SJCRH30 (cell line): ENCODE results near the gene EIF3A. TPM values are rescaled to one million over a fixed set of nuclear protein-coding genes. Genes with fewer than 3 reads are reported as not detected.
"Not testable (repeated sequence)": the region's sequence is repeated elsewhere in the genome, so short reads cannot be mapped to it uniquely, and the experiment has no call there.

Experiments used
- DNase-seq, 2 experiments: peaks; one replicate each; pipeline ENCODE4 v3.0.0-alpha.2; 2015 to 2020
- H3K27ac ChIP-seq: fragments of 250-450 bp; sonication (Bioruptor Pico); 2 replicates; pipeline ENCODE4 v1.5.1; 2020; ENCODE audit warnings: mild to moderate bottlenecking, moderate library complexity
- H3K27me3 ChIP-seq: fragments of 250-450 bp; sonication (Bioruptor Pico); 2 replicates; pipeline ENCODE4 v1.5.1; 2020; ENCODE audit warnings: mild to moderate bottlenecking, moderate library complexity
- H3K36me3 ChIP-seq: fragments of 250-450 bp; sonication (Bioruptor Pico); 2 replicates; pipeline ENCODE4 v1.5.1; 2020; ENCODE audit warnings: mild to moderate bottlenecking, moderate library complexity
- H3K4me1 ChIP-seq: fragments of 250-450 bp; sonication (Bioruptor Pico); 2 replicates; pipeline ENCODE4 v1.5.1; 2020; ENCODE audit warnings: mild to moderate bottlenecking, moderate library complexity
- H3K4me3 ChIP-seq: fragments of 250-450 bp; sonication (Bioruptor Pico); 2 replicates; pipeline ENCODE4 v1.5.1; 2020; ENCODE audit warnings: mild to moderate bottlenecking, moderate library complexity
- H3K9me3 ChIP-seq: fragments of 250-450 bp; sonication (Bioruptor Pico); replicated peaks from 2 replicates; pipeline ENCODE4 v1.5.1; 2020; ENCODE audit warnings: mild to moderate bottlenecking, moderate library complexity
- total RNA-seq: library from RNA; depleted of rRNA; stranded (reverse); fragments of >200 nt; shearing (Covaris generic); gene quantifications from 2 replicates; pipeline ENCODE4 v1.2.3, GENCODE V29; 2014; rRNA removed

The EIF3A gene, protein sequence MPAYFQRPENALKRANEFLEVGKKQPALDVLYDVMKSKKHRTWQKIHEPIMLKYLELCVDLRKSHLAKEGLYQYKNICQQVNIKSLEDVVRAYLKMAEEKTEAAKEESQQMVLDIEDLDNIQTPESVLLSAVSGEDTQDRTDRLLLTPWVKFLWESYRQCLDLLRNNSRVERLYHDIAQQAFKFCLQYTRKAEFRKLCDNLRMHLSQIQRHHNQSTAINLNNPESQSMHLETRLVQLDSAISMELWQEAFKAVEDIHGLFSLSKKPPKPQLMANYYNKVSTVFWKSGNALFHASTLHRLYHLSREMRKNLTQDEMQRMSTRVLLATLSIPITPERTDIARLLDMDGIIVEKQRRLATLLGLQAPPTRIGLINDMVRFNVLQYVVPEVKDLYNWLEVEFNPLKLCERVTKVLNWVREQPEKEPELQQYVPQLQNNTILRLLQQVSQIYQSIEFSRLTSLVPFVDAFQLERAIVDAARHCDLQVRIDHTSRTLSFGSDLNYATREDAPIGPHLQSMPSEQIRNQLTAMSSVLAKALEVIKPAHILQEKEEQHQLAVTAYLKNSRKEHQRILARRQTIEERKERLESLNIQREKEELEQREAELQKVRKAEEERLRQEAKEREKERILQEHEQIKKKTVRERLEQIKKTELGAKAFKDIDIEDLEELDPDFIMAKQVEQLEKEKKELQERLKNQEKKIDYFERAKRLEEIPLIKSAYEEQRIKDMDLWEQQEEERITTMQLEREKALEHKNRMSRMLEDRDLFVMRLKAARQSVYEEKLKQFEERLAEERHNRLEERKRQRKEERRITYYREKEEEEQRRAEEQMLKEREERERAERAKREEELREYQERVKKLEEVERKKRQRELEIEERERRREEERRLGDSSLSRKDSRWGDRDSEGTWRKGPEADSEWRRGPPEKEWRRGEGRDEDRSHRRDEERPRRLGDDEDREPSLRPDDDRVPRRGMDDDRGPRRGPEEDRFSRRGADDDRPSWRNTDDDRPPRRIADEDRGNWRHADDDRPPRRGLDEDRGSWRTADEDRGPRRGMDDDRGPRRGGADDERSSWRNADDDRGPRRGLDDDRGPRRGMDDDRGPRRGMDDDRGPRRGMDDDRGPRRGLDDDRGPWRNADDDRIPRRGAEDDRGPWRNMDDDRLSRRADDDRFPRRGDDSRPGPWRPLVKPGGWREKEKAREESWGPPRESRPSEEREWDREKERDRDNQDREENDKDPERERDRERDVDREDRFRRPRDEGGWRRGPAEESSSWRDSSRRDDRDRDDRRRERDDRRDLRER (N-terminal part only)
- total RNA-seq = 170 and 192 TPM in 2 replicates

DNA sequence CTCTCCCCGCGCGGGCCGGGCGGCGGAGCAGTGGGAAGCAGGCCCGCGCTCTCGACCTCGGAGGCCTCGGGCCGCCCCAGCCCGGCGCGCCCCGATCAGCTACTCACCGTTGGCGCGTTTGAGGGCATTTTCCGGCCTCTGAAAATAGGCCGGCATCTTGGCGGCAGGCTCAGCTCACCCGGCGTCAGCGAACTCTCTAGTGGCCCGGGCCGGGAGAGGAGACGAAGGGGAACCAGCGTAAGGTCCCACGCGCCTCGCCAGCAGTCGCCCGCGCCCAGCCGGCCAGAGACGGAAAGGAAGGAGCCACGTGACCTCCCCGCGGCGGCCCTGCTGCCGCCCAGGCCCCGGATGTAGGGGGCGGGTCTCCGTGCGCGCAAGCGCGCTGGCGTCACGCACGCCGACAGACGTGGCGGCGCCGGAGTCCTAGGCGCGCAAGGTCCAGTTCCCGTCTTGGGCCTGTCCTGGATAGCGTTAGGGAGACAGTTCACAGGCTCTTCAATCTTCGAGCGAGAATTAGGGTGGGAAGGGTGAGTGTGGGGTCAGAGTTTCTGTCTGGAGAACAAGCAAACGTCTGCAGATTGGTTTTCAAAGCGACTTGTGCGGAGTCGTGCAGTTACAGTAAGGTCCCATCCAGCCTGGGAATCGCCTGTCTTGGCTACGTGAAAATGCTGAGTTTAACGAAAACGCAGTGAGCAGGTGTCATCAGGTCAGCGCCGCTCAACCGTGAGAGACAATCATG, at the start of gene EIF3A:
EIF3A (minus strand) TSS at position 297 of the 739 bp plus-strand sequence; CDS start at position 156, 141 bp downstream.
- Histone ChIP-seq H3K36me3 (peaks cover 26% of the 10 kb centered on the region), H3K9me3 (no peaks in the 10 kb centered on the region), H3K4me1 (0 out of 2 replicates have a peak, but pooled peaks cover 2% of the 10 kb centered on the region), H3K27me3 (no peaks in the 10 kb centered on the region), H3K27ac (peak within 1 kb of the TSS; percentile 94), H3K4me3 (peak within 1 kb of the TSS; percentile 94)
- peak; percentile 91 to 92 for DNase-seq

DNA sequence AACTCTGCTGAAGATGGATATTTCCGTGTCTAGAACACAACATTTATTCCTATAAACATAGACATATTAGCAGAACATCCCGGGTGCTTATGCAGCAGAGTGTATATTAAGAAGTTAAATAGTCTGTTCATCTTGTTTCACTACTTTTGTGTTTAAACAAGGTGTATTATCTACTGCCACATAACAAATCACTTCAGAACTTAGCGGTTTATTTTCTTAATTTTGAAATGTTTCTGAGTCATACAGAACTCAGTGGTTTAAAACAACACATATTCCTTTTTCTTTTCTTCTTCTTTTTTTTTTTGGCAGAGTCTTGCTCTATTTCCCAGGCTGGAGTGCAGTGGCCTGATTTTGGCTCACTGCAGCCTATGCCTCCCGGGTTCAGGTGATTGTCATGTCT, 49.1 kb upstream of the EIF3A start:
- H3K36me3 ChIP-seq = peaks cover 38% of the 10 kb centered on the region
- DNase-seq = no peak
- no peaks in the 10 kb centered on the region for H3K4me1 ChIP-seq
- H3K9me3 ChIP-seq = no peaks in the 10 kb centered on the region
- H3K4me3 ChIP-seq = no peak overlapping the region
- H3K27me3 ChIP-seq = no peaks in the 10 kb centered on the region
- no peak overlapping the region for H3K27ac ChIP-seq

DNA sequence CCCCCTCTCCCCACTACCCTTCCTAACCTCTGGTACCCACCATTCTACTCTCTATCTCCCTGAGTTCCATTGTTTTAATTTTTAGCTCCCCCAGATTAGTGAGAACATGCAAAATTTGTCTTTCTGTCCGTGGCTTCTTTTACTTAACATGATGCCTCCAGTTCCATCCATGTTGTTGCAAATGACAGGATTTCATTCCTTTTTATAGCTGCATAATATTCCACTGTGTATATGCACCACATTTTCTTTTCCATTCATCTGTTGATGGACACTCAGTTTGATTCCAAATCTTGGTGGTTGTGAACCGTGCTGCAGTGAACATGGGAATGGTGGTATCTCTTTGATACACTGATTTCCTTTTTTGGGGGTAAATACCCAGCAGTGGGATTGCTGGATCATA, 45.3 kb upstream of the EIF3A start:
- no peaks in the 10 kb centered on the region for H3K4me1 ChIP-seq
- H3K27me3 ChIP-seq = no peaks in the 10 kb centered on the region
- H3K4me3 ChIP-seq = no peak overlapping the region
- H3K27ac ChIP-seq = no peak overlapping the region
- peaks cover 40% of the 10 kb centered on the region for H3K36me3 ChIP-seq
- H3K9me3 ChIP-seq = no peaks in the 10 kb centered on the region
- DNase-seq = no peak

DNA sequence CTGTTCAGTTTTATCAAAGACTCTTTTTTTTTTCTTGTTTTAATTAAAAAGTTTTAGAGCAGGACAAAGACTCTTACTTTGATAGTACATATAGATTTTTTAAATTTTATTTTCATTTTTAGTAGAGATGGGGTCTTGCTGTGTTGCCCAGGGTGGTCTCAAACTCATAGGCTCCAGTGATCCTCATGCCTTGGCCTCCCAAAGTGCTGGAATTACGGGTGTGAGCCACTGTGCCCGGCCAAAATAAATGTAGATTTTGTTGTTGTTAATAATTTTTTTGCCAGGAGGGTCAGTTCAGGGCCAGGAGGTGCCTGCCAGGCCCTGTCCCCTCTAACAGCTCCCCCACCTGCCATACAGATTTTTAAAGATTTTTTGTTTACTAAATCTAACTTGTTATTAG, 40.3 kb upstream of the EIF3A start:
- H3K27ac ChIP-seq = no peak overlapping the region
- peaks cover 41% of the 10 kb centered on the region for H3K36me3 ChIP-seq
- no peak overlapping the region for H3K4me3 ChIP-seq
- H3K4me1 ChIP-seq = no peaks in the 10 kb centered on the region
- no peak for DNase-seq
- no peaks in the 10 kb centered on the region for H3K9me3 ChIP-seq
- no peaks in the 10 kb centered on the region for H3K27me3 ChIP-seq

DNA sequence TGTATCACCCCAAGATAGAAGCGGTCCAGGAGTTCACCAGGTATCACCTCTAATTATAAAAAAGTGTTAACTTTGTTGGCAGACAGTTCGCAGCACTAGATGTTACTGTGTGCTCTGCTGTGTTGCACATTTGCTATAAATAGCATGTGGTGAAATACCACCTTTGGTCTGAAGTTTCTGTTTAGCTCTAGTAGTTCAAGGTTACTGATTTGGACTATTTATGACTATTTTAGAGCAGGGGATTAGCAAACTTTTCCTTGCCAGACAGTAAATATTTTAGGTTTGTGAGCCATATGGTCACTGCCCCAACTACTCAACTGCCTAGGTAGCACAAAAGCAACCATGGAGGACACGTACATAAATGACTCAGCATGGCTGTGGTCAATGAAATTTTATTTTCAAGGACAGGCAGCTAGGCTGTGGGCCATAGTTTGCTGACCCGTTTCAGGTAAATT, 39.8 kb upstream of the EIF3A start:
- Histone ChIP-seq H3K4me1 (no peaks in the 10 kb centered on the region), H3K4me3 (no peak overlapping the region), H3K9me3 (no peaks in the 10 kb centered on the region), H3K27me3 (no peaks in the 10 kb centered on the region), H3K36me3 (peaks cover 37% of the 10 kb centered on the region), H3K27ac (no peak overlapping the region)
- no peak for DNase-seq

DNA sequence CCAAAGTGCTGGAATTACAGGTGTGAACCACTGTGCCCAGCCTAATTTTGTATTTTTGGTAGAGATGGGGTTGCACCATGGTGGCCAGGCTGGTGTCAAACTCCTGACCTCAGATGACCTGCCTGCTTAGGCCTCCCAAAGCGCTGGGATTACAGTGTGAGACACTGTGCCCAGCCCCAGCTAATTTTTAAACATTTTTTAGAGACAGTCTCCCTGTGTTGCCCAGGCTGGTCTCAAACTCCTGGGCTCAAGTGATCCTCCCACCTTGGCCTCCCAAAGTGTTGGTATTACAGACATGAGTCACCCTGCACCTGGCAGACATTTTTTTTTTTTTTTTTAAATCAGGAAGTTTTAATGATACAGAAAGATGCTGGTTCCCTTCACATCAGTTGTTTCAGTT, 38.8 kb upstream of the EIF3A start:
- H3K4me3 ChIP-seq = no peak overlapping the region
- no peak overlapping the region for H3K27ac ChIP-seq
- no peaks in the 10 kb centered on the region for H3K27me3 ChIP-seq
- H3K9me3 ChIP-seq = no peaks in the 10 kb centered on the region
- H3K36me3 ChIP-seq = peaks cover 36% of the 10 kb centered on the region
- DNase-seq = no peak
- H3K4me1 ChIP-seq = no peaks in the 10 kb centered on the region

DNA sequence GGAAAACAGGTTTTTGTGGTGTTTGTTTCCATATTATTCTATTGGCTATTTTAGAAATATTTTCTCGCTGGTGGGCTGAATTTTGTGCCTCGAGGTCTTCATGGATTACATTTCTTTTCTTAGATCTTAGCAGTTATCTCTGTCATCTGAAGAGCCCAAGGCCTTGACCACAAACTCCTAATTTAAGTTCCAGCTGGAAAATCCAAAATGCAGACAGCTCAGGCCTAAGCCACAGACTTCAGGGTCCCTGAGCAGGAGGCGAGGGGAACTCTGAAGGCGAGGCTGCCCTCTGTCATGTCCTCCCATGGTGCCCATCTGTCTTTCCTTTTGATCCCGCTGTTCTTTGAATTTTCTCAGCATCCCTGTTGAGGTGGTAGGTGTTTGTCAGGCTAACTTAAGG, 37.6 kb upstream of the EIF3A start:
- Histone ChIP-seq H3K27ac (no peak overlapping the region), H3K4me1 (no peaks in the 10 kb centered on the region), H3K36me3 (peaks cover 44% of the 10 kb centered on the region), H3K27me3 (no peaks in the 10 kb centered on the region), H3K4me3 (no peak overlapping the region), H3K9me3 (no peaks in the 10 kb centered on the region)
- no peak for DNase-seq

DNA sequence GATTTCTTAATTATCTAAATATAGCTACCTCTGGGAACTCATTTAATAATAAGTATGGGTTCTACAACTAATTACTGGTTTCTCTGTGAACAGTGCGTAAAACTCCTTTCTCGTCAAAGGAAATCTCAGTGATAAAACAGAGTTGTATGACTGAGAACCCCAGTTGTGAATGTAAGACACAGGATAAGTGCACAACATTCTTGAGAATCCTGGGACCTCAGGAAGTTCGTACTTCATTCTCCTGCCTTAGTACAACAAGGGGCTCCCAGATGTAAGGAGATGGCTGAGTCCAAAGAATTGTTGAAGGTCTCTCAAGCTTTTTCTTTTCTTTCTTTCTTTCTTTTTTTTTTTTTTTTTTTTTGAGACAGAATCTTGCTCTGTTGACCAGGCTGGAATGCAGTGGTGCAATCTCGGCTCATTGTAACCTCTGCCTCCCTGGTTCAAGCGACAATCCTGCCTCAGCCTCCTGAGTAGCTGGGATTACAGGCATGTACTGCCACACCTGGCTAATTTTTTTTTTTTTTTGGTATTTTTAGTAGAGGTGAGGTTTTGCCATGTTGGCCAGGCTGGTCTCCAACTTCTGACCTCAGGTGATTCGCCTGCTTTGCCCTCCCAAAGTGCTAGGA, 35.8 kb upstream of the EIF3A start:
- no peaks in the 10 kb centered on the region for H3K9me3 ChIP-seq
- H3K36me3 ChIP-seq = peaks cover 40% of the 10 kb centered on the region
- no peaks in the 10 kb centered on the region for H3K27me3 ChIP-seq
- no peaks in the 10 kb centered on the region for H3K4me1 ChIP-seq
- DNase-seq = no peak
- no peak overlapping the region for H3K27ac ChIP-seq
- no peak overlapping the region for H3K4me3 ChIP-seq

DNA sequence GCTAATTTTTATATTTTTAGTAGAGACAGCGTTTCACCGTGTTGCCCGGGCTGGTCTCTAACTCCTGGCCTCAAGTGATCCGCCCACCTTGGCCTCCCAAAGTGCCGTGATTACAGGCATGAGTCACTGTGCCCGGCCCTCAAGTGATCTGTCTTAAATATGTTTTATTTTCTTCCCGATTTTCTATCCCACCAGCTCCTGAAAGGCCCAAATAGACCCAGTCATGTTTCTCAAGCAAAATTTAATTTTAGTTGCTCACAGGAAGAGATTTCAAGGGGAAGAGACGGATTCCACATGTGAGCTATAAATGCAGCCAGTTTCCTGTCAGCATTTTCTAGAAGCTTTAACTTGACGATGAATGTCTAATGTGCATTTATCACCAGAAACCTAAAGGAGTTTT, 35.3 kb upstream of the EIF3A start:
- Histone ChIP-seq H3K27ac (no peak overlapping the region), H3K27me3 (no peaks in the 10 kb centered on the region), H3K4me1 (no peaks in the 10 kb centered on the region), H3K9me3 (no peaks in the 10 kb centered on the region), H3K36me3 (peaks cover 38% of the 10 kb centered on the region), H3K4me3 (no peak overlapping the region)
- DNase-seq = no peak

DNA sequence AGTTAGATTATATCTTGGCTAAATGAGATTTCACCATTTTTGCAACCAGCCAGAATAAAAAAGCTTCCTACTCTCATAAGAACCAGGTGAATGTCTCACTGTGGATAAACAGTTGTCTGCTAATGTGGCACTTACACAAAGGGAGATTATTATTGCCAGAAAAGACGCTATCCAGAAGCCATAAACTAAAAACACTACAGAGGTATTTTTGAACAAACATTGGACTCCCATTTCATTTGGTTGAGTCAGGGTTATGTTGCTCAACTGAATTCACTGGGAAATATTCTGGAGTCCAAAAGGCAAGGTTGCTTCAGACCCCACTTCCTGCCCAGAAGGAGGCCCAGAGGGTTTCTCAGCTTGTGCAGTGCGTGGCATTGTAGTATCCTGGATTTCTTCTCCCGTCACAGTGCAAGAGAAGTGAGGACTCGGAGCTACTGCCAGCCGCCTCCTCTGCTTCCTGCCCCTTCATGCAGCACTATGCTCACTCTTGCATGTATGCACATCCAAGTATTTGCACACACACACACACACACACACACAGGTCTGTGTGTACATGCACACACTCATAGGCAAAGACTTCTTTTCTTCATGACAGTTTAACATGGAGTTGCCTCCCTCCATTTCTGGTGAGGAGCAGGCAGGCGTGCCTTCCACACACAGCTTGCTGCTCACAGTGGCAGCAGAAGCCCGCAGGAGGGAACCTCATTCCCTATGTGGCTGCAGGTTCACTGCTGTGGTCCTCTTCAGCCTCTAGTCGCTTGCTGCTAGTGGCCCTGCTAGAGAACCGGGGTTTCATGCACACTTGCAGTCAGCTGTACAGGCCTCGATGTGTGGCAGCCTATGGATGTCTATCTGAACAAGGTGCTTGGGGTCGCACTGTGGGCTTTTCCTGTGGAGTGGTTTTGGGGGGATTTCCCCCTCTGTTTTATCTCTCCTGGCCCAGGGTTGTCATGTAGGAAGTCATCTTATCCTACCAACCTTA, 33.4 kb upstream of the EIF3A start:
- H3K9me3 ChIP-seq = no peaks in the 10 kb centered on the region
- DNase-seq = no peak
- H3K27ac ChIP-seq = no peak overlapping the region
- H3K4me3 ChIP-seq = no peak overlapping the region
- H3K27me3 ChIP-seq = no peaks in the 10 kb centered on the region
- peaks cover 24% of the 10 kb centered on the region for H3K36me3 ChIP-seq
- no peaks in the 10 kb centered on the region for H3K4me1 ChIP-seq

DNA sequence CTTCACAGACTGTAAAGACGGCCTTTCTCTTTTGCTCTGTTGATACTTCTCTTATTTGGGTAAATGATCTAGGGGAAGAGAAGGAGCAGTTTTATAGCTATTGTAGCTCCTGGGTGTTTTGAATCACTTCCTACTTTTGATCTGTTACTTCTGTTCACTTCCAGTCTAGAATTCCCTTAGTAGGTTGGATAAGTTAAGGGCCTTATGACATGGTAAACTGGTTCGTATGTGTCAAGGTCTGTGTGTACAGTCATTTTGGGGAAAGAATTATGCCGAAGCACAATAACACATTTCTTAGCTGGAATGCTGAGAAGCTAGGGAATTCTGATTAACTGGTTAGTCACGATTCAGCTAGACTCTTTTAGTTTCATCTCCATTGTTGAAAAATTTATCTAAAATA, 31.4 kb upstream of the EIF3A start:
- no peak for DNase-seq
- Histone ChIP-seq H3K36me3 (peaks cover 27% of the 10 kb centered on the region), H3K27ac (no peak overlapping the region), H3K4me1 (no peaks in the 10 kb centered on the region), H3K9me3 (no peaks in the 10 kb centered on the region), H3K4me3 (no peak overlapping the region), H3K27me3 (no peaks in the 10 kb centered on the region)

DNA sequence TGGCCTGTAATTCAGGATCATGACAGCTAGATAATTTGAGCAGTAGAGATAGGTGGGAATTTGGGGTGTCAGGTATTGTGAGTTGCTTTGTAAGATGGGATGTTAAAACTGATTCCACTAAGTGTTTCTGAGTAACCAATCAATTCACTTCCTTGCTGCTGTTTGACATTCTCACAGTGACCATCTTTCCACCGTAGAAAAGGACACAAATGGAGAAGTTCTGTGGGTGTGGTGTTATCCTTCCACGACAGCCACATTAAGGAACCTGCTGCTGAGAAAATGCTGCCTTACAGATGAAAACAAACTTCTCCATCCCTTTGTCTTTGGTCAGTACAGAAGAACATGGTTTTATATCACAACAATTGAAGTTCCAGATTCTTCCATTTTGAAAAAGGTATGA, 27.2 kb upstream of the EIF3A start:
- DNase-seq, H3K4me3 ChIP-seq: not testable (repeated sequence)
- H3K36me3 ChIP-seq = peaks cover 14% of the 10 kb centered on the region

DNA sequence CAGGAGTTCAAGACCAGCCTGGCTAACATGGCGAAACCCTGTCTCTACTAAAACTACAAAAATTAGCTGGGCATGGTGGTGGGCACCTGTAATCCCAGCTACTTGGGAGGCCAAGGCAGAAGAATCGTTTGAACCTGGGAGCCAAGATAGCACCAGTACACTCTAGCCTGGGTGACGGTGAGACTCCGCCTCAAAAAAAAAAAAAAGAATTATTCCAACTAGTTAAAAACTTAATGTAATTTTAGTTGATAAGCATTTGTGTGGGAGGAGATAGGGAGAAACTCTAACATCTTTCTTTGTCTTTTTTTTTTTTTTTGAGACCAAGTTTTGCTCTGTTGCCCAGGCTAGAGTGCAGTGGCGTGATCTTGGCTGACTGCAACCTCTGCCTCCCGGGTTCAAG, 26.5 kb upstream of the EIF3A start:
- not testable (repeated sequence) for H3K9me3 ChIP-seq, H3K27ac ChIP-seq, H3K4me3 ChIP-seq, DNase-seq, H3K4me1 ChIP-seq, H3K27me3 ChIP-seq
- peaks cover 14% of the 10 kb centered on the region for H3K36me3 ChIP-seq

More for the DNA sequence above, 27.2 kb upstream of the EIF3A start:
- not testable (repeated sequence) for H3K27ac ChIP-seq, H3K27me3 ChIP-seq, H3K4me1 ChIP-seq, H3K9me3 ChIP-seq
